Astrocyte of the cerebellum (primary cell): Measurements from ENCODE around the gene PACS2.
A peak's percentile ranks its signal among the peaks of the same experiment; 100 is the strongest.

ENCODE experiments used
- DNase-seq: peaks from one replicate; pipeline ENCODE4 v3.0.0-alpha.2; 2011; ENCODE audit warnings: low read depth
- H3K4me3 ChIP-seq: 2 replicates; pipeline ENCODE4 v1.5.1; 2011; ENCODE audit warnings: mild to moderate bottlenecking, low read depth, low read length, moderate library complexity
- in situ Hi-C: cut with HindIII; loops from 2 replicates; pipeline ENCODE4 v1.10.0; 2017; ENCODE audit warnings: low sequenced_read_pairs
- TF ChIP-seq, protein P1 (sequence below): IDR thresholded peaks from 2 replicates; pipeline ENCODE4 v1.5.1; 2012; ENCODE audit warnings: low read length, low read depth, moderate library complexity, mild to moderate bottlenecking; ENCODE audit errors: missing control alignments

Gene PACS2

DNA sequence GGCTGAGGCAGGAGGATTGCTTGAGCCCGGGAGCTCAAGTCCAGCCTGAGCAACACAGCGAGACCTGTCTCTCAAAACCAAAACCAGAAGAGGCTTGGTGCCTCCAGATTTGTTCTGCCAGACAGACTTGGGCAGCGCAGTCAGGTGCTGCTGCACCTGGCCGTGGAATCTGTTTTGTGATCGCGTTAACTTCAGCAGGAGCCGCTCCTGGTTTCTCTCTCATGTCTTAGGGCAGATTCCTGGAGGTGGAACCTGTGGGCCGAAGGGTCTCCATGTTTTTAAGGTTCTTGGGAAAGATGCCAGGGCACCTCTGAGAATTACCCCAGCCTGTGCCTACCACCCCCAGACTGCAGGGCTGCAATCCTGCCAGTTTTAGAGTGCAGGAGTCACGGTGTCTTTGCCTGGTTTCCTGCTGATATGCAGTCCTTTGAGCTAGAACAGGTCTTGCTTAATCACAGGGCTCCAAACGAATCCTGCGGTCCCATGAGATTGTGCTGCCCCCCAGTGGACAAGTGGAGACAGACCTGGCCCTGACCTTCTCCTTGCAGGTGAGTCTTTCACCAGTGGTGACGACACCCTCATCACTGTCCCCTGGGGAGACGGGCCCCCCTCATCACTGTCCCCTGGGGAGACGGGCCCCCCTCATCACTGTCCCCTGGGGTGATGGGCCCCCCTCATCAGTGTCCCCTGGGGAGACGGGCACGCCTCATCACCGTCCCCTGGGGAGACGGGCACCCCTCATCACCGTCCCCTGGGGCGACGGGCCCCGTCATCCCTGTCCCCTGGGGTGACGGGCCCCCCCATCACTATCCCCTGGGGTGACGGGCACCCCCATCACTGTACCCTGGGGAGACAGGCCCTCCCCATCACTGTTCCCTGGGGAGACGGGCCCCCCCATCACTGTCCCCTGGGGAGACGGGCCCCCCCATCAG, 37.6 kb downstream of the PACS2 start:
- H3K4me3 ChIP-seq = no peak overlapping the region
- TF ChIP-seq, protein P1, sequence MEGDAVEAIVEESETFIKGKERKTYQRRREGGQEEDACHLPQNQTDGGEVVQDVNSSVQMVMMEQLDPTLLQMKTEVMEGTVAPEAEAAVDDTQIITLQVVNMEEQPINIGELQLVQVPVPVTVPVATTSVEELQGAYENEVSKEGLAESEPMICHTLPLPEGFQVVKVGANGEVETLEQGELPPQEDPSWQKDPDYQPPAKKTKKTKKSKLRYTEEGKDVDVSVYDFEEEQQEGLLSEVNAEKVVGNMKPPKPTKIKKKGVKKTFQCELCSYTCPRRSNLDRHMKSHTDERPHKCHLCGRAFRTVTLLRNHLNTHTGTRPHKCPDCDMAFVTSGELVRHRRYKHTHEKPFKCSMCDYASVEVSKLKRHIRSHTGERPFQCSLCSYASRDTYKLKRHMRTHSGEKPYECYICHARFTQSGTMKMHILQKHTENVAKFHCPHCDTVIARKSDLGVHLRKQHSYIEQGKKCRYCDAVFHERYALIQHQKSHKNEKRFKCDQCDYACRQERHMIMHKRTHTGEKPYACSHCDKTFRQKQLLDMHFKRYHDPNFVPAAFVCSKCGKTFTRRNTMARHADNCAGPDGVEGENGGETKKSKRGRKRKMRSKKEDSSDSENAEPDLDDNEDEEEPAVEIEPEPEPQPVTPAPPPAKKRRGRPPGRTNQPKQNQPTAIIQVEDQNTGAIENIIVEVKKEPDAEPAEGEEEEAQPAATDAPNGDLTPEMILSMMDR = peak; percentile 90
- DNase-seq = peak; percentile 80
- in situ Hi-C loops = no loop called here

DNA sequence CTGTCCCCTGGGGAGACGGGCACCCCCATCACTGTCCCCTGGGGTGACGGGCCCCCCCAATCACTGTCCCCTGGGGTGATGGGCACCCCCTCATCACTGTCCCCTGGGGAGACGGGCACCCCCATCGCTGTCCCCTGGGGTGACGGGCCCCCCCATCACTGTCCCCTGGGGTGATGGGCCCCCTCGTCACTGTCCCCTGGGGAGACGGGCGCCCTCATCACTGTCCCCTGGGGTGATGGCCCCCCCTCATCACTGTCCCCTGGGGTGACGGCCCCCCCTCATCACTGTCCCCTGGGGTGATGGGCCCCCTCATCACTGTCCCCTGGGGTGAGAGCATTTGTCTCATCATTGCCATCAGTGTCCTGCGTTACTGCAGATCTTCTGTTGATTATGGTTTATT, 38.6 kb downstream of the PACS2 start:
- no peak for DNase-seq
- in situ Hi-C loops = no loop called here
- no peak overlapping the region for H3K4me3 ChIP-seq
- TF ChIP-seq, protein P1 = no peak

DNA sequence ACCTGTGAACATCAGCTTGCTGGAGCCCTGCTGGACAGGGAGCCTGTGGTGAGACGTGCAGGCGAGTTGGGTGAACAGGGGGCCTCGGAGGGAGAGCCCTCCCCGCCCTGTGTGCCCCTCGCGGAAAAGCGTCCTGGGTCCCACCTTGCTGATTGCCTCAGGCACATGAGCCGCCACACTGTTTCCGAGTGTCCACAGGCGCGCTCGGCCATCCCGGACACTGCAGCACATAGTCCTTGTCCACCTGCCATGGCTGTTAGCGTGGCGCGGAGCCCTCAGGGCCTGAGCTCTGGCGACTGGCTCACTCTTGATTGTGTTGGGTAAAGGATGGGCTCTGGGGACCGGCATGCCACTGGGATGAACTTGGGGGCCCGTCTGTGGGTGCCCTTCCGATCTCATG, 40.0 kb downstream of the PACS2 start:
- DNase-seq = no peak
- TF ChIP-seq, protein P1 = no peak
- H3K4me3 ChIP-seq = no peak overlapping the region
- in situ Hi-C loops = no loop called here

DNA sequence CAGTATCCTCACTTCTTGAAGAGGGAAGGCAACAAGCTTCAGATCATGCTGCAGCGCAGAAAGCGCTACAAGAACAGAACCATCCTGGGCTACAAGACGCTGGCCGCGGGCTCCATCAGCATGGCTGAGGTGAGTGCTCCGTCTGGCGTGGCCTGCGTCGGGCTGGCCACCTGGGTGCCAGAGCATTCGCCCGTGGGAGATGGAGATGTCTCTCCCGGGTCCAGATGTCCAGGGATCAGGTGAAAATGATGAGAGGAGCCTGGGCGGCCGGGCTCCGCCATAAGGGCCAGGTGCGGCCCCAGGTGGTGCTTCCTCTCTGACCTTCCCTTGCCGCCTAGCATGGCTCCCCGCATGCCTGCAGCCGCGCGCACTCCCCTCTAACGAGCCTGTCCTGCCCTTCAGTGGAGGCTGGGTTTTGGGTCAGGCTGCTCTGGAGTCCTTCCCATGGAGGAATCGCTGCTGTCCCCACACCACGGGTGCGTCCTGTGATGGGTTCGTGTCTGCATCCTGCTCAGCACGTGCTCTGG, 40.6 kb downstream of the PACS2 start:
- TF ChIP-seq, protein P1 = no peak
- no peak overlapping the region for H3K4me3 ChIP-seq
- in situ Hi-C loops = loop anchor here (5.0 kb wide), 1 partner anchor 47 kb away; no protein-coding TSS in a partner anchor

DNA sequence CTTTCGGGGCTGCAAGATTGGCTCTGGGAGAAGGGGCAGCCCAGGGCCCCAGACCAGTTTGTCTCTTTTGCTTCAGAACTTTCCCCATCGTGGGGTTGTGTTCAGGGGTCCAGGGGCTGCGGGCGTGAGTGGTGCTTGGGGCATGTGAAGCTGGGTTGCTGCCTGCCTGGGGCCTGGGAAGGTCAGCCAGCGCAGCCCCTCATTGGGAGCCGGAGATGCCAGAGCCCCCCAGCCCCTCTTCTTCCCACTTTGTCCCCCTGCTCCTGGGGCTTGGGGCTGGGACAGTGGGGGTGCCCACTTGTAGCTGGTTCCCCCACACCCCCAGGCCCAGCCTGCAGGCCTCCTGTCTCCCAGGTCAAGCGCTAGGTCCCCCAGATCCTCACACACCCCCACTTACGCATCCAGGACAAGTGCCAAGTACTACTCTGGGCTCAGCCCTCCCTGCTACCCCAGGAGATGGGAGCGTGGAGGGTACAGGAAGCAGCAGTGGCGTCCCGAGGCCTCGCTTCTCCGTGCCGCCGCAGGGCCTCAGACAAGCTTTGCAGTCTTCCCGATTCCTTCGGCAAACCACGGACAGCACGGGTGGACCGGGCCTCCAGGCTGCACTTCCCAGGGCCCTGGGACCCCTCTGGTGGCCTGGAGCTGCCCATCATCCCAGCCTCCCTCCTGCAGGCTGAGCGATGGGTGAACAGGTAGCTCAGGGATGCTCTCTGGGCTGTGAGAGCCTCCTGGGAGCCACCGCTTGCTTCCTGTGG, 41.5 kb downstream of the PACS2 start:
- in situ Hi-C loops = loop anchor here (5.0 kb wide), 1 partner anchor 46 kb away; no protein-coding TSS in a partner anchor
- no peak for DNase-seq
- H3K4me3 ChIP-seq = no peak overlapping the region
- TF ChIP-seq, protein P1 = no peak

More for the DNA sequence above, 40.6 kb downstream of the PACS2 start:
- no peak for DNase-seq

DNA sequence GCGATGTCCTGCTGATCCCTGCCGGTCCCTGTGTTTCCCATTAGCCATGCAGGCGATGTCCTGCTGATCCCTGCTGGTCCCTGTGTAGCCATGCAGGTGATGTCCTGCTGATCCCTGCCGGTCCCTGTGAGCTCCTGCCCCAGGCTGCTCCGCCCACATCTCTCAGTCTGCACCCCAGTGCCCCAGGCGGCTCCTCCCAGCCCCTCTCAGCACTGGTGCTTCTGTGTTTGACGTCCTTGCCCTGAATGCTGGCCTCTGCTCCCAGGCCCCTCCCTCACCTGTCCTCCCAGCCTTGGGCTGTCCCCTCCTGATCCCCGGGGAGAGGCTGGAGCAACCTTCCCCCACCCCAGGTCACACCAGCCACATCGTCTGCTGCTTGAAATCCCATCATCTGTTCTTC, 42.4 kb downstream of the PACS2 start:
- H3K4me3 ChIP-seq = no peak overlapping the region
- TF ChIP-seq, protein P1 = no peak
- in situ Hi-C loops = loop anchor here (5.0 kb wide), 1 partner anchor 45 kb away; no protein-coding TSS in a partner anchor
- no peak for DNase-seq
